ENCODE data around the gene ADGRG3. TPM values are rescaled to one million over a fixed set of nuclear protein-coding genes. Genes with fewer than 3 reads are reported as not detected.

ADGRG3 gene
- total RNA-seq, 1 experiment from 2014 or later: 0.46 TPM

DNA sequence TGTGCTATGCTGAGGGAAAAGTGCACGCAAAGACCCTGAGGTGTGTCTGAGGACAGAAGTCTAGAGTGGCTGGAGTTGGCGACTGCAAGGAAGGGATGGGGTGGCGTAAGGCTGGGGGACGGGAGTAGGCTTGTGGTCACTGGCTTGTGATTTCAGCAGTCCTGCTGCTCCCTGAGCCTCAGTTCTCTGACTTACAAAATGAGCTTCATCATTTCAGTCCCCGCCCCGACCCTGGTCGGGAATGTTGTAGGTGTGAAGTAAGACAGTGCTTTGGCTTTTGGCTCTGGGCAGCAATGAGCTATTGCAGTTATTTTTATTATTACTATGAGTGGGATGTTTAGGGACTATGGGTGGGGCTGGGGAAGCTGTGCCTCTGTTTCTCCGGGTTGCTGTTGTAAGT, 31.1 kb upstream of the ADGRG3 start:
- H3K9me3 ChIP-seq (ENCODE audit: control insufficient read depth, low read depth, low read length): no peaks in the 10 kb centered on the region
- TF ChIP-seq CTCF (conservative IDR thresholded peaks at IDR 0.05): no peak
- peaks cover 2% of the 10 kb centered on the region; the same call in 1 of the 2 replicates for H3K27me3 ChIP-seq (ENCODE audit: insufficient read depth, low read length)
- H3K14ac ChIP-seq (ENCODE audit: insufficient read depth, low read length): no peak overlapping the region
- no peaks in the 10 kb centered on the region for H3K23me2 ChIP-seq (ENCODE audit: insufficient read length, low read depth, low read length, poor library complexity, severe bottlenecking)
- no peak overlapping the region for H2BK12ac ChIP-seq (ENCODE audit: insufficient read length, low read depth, low read length)
- H3K79me1 ChIP-seq (ENCODE audit: insufficient read depth, low read depth, low read length, poor library complexity, severe bottlenecking): no peaks in the 10 kb centered on the region
- no peaks in the 10 kb centered on the region for H3K79me2 ChIP-seq (ENCODE audit: insufficient read depth, low read length)
- H3K27ac ChIP-seq (ENCODE audit: insufficient read length, low read depth, low read length): no peak overlapping the region
- H4K20me1 ChIP-seq (ENCODE audit: control insufficient read depth, insufficient read depth, insufficient read length): no peaks in the 10 kb centered on the region
- DNase-seq: no peak
- H3K4ac ChIP-seq (ENCODE audit: low read depth, low read length): no peak overlapping the region
- H3K4me2 ChIP-seq (ENCODE audit: insufficient read depth, insufficient read length, low read length): no peak overlapping the region
- H4K91ac ChIP-seq (ENCODE audit: insufficient read length, low read depth, low read length): no peak overlapping the region
- peak overlapping the region; percentile 21 for H3K18ac ChIP-seq (ENCODE audit: insufficient read length, low read depth, low read length)
- no peak overlapping the region for H3K9ac ChIP-seq (ENCODE audit: extremely low read depth, insufficient read length, low read length)
- H3K4me3 Mint-ChIP-seq: no peak overlapping the region
- no peak overlapping the region for H3K27ac Mint-ChIP-seq
- H3K4me1 ChIP-seq (ENCODE audit: insufficient read depth, low read length): no peaks in the 10 kb centered on the region
- no peak overlapping the region for H3T11ph ChIP-seq (ENCODE audit: low read length)
- no peak overlapping the region for H4K5ac ChIP-seq (ENCODE audit: insufficient read length, low read depth, low read length)
- H2BK5ac ChIP-seq (ENCODE audit: insufficient read length, low read length): no peak overlapping the region
- no peak overlapping the region for H4K8ac ChIP-seq (replicated peaks; ENCODE audit: insufficient read length, low read depth, low read length)
- no peak overlapping the region for H2AK5ac ChIP-seq (ENCODE audit: insufficient read length, low read length)
- no peak overlapping the region for H3K23ac ChIP-seq (ENCODE audit: insufficient read length, low read depth, low read length)
- H2BK20ac ChIP-seq (ENCODE audit: low read depth, low read length, poor library complexity, severe bottlenecking): no peak overlapping the region
- H3K56ac ChIP-seq (ENCODE audit: insufficient read length, low read depth, low read length): no peak overlapping the region
- no CpG with 5 or more reads among the region's 8 CpGs for WGBS (ENCODE audit: extremely low coverage, insufficient read length, low lambda C conversion rate)
- no peak overlapping the region for H2AFZ ChIP-seq (ENCODE audit: low read length)
- H2BK120ac ChIP-seq (ENCODE audit: low read depth, low read length, poor library complexity, severe bottlenecking): no peak overlapping the region
- H3K9me3 Mint-ChIP-seq: no peaks in the 10 kb centered on the region
- no peaks in the 10 kb centered on the region for H3K36me3 Mint-ChIP-seq (ENCODE audit: insufficient read depth in 1 of 3, low read depth in 3 of 3)
- peaks cover 12 to 31% of the 10 kb centered on the region in 2 experiments for H3K4me1 Mint-ChIP-seq
- H3K27me3 Mint-ChIP-seq (ENCODE audit: low read depth): peaks cover 42% of the 10 kb centered on the region
- H2BK15ac ChIP-seq (ENCODE audit: low read depth, low read length): no peak overlapping the region
